Measurements from ENCODE around the gene HTRA2. TPM values are rescaled to one million over a fixed set of nuclear protein-coding genes. Genes with fewer than 3 reads are reported as not detected.

The HTRA2 gene
- total RNA-seq, 2 experiments from 2014 or later, result 39.0 to 39.7 TPM

- Mint-ChIP-seq H3K36me3 (ENCODE audit: low read depth) (no peaks in the 10 kb centered on the region), H3K27me3 (ENCODE audit: low read depth) (no peaks in the 10 kb centered on the region), H3K27ac (no peak overlapping the region), H3K9me3 (no peaks in the 10 kb centered on the region), H3K4me1 (ENCODE audit: low read depth) (peaks cover 28% of the 10 kb centered on the region), H3K4me3 (no peak overlapping the region)
- CTCF ChIA-PET, result interaction anchor here (1.0 to 12.8 kb wide), 4 partner anchors 11 to 93 kb away, joined by 4 to 144 read pairs (median 6); partner anchors contain the start of genes CCDC142 and TTC31
- intact Hi-C loops (cut with micrococcal nuclease), result no loop called here
- no peak for DNase-seq
These were observed 45.6 kb downstream of the HTRA2 start for GRCh38 chr2:74575320-74575719.

DNA sequence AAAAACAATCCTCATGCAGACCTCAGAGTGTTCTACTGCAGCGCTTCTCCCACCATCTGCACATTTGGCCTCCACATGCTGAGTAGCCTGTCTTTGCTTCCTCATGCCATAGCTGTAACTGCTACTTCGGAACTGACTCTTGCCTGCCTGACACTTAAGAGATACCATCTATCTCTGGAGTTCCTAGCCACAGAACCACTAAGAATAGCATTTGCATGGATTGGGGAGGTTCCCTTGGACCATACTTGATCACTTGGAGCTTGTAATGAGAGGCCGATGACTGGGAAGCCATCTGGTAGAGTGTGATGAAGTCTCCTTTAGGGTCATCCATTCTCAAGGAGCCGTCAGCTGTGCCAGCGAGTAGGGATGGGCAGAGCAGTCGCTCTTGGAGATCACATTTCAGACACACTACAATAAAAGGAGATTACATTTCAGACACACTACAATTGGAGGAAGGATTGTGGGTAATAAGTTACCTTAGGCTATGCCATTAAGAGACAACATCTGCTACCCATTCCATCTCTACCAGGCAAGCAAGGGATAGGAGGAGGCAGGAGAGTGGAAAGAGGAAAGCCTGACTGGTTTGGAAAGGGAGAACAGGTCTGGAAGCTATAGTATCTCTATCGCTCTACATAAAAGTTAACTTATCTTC, 46.6 kb downstream of the HTRA2 start:
- no peak overlapping the region for H3K4me3 Mint-ChIP-seq
- intact Hi-C loops (cut with micrococcal nuclease), result no loop called here
- H3K4me1 Mint-ChIP-seq (ENCODE audit: low read depth), result peaks cover 28% of the 10 kb centered on the region
- no peak overlapping the region for H3K27ac Mint-ChIP-seq
- DNase-seq, result no peak
- no peaks in the 10 kb centered on the region for H3K9me3 Mint-ChIP-seq
- H3K27me3 Mint-ChIP-seq (ENCODE audit: low read depth), result no peaks in the 10 kb centered on the region
- no peaks in the 10 kb centered on the region for H3K36me3 Mint-ChIP-seq (ENCODE audit: low read depth)
- CTCF ChIA-PET, result interaction anchor here (1.4 to 12.8 kb wide), 3 partner anchors 9 to 44 kb away, joined by 4 to 144 read pairs (median 5); no protein-coding TSS in a partner anchor

DNA sequence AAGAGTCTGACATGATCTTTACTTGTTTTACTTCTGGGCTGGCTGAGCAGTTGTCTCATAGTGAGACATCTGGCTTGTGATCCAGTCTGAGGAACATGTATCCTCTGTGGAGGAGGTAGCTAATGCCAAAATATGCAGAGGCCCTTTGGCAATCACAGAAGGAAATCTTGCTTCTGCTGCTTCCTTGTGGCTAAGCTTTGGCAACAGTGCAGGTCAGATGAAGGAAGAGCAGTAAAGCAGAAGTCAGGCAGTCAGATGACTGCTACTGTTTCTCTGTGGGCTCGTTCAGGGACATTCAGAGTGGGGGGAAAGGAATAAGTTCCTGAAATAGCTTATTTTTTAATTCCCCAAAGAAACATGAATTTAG, 47.1 kb downstream of the HTRA2 start:
- H3K4me1 Mint-ChIP-seq (ENCODE audit: low read depth), result peaks cover 28% of the 10 kb centered on the region
- H3K4me3 Mint-ChIP-seq, result no peak overlapping the region
- no peak overlapping the region for H3K27ac Mint-ChIP-seq
- no peaks in the 10 kb centered on the region for H3K27me3 Mint-ChIP-seq (ENCODE audit: low read depth)
- no peaks in the 10 kb centered on the region for H3K9me3 Mint-ChIP-seq
- no peak for DNase-seq
- no peaks in the 10 kb centered on the region for H3K36me3 Mint-ChIP-seq (ENCODE audit: low read depth)
- CTCF ChIA-PET, result interaction anchor here (0.8 to 12.8 kb wide), 4 partner anchors 9 to 138 kb away, joined by 3 to 144 read pairs (median 4); no protein-coding TSS in a partner anchor
- intact Hi-C loops (cut with micrococcal nuclease), result no loop called here

DNA sequence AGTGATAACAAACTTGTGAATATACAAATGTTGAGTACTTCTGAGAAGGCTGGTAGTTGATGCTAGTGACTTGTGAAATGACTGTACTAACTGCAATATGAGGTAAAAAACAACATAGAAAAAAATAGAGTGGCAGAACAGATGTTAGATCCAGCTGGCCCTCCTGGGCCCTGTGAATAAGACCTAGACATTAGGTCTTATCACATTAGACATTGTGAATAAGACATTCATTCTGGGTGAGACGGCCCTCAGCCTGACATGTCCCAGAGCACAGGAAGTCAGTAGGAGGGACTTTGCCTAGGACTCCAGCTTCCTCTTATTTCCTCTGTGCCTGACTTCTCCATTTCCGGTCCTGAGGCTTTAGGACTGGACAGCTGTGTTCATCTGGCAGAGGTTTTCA, 47.7 kb downstream of the HTRA2 start:
- CTCF ChIA-PET, result interaction anchor here (0.8 to 12.8 kb wide), 3 partner anchors 8 to 137 kb away, joined by 3 to 144 read pairs (median 5); no protein-coding TSS in a partner anchor
- peak; percentile 33 for DNase-seq
- Mint-ChIP-seq H3K36me3 (ENCODE audit: low read depth) (no peaks in the 10 kb centered on the region), H3K9me3 (no peaks in the 10 kb centered on the region), H3K27me3 (ENCODE audit: low read depth) (no peaks in the 10 kb centered on the region), H3K4me3 (no peak overlapping the region), H3K27ac (no peak overlapping the region), H3K4me1 (ENCODE audit: low read depth) (peaks cover 22% of the 10 kb centered on the region)
- intact Hi-C loops (cut with micrococcal nuclease), result no loop called here

GRCh38 chr2:74578408-74578807, 48.7 kb downstream of the HTRA2 start:
- intact Hi-C loops (cut with micrococcal nuclease), result no loop called here
- peaks cover 25% of the 10 kb centered on the region for H3K4me1 Mint-ChIP-seq (ENCODE audit: low read depth)
- H3K27ac Mint-ChIP-seq, result no peak overlapping the region
- no peaks in the 10 kb centered on the region for H3K36me3 Mint-ChIP-seq (ENCODE audit: low read depth)
- DNase-seq, result no peak
- CTCF ChIA-PET, result no interaction called here
- H3K27me3 Mint-ChIP-seq (ENCODE audit: low read depth), result peaks cover 2% of the 10 kb centered on the region
- H3K4me3 Mint-ChIP-seq, result no peak overlapping the region
- H3K9me3 Mint-ChIP-seq, result no peaks in the 10 kb centered on the region

DNA sequence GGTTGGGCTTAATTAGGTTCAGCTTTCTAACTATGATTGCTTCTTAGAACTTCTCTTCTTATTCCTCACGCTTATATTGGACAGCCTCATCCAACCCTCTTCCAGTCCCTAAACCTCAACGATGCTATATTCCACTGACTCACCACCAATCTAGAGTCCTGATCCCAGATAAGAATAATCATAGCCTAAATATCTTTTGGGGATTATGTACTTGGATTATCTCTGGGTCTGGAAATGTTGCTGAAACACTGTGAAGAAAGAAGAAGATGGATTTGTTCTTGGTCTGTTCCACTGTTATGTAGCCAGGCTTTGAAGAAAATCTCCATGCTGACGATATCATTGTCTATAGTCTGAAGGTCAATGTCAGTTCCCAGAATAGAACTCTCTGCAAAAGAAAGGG, 51.7 kb downstream of the HTRA2 start:
- Mint-ChIP-seq H3K9me3 (no peaks in the 10 kb centered on the region), H3K27ac (no peak overlapping the region), H3K36me3 (ENCODE audit: low read depth) (no peaks in the 10 kb centered on the region), H3K4me1 (ENCODE audit: low read depth) (peaks cover 37% of the 10 kb centered on the region), H3K27me3 (ENCODE audit: low read depth) (peaks cover 2% of the 10 kb centered on the region), H3K4me3 (no peak overlapping the region)
- intact Hi-C loops (cut with micrococcal nuclease), result no loop called here
- CTCF ChIA-PET, result interaction anchor here (8.6 kb wide), 1 partner anchor 10 kb away, joined by 144 read pairs; no protein-coding TSS in a partner anchor
- no peak for DNase-seq

DNA sequence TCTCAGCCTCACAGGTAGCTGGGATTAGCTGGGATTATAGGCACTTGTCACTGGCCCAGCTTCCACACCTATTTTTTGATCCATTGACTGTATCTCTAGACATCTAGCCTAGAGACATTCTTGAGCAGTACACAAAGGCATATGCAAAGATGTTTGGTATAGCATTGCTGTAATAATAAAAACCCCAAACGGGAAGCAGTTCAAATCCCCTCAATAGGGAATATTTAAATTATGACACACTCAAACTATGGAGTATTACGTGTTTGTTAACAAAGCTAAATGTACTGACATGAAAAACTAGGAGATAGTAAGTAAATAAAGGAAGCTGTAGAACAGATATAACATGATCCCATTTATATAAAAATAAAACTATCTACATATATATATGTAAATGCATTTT, 52.5 kb downstream of the HTRA2 start:
- peaks cover 2% of the 10 kb centered on the region for H3K27me3 Mint-ChIP-seq (ENCODE audit: low read depth)
- intact Hi-C loops (cut with micrococcal nuclease), result no loop called here
- H3K4me3 Mint-ChIP-seq, result no peak overlapping the region
- DNase-seq, result no peak
- CTCF ChIA-PET, result interaction anchor here (0.8 to 8.6 kb wide), 3 partner anchors 10 to 247 kb away, joined by 3 to 144 read pairs (median 144); partner anchors contain the start of genes CCDC142 and TTC31
- peaks cover 36% of the 10 kb centered on the region for H3K4me1 Mint-ChIP-seq (ENCODE audit: low read depth)
- H3K27ac Mint-ChIP-seq, result no peak overlapping the region
- no peaks in the 10 kb centered on the region for H3K36me3 Mint-ChIP-seq (ENCODE audit: low read depth)
- H3K9me3 Mint-ChIP-seq, result no peaks in the 10 kb centered on the region

Other genes with a start within 250 kb of the HTRA2 start
- 1 to 10 TPM; 1.1 to 2.3 TPM for gene SLC4A5, start 186.5 kb upstream of the HTRA2 start, total RNA-seq
- 10 to 100 TPM; 54.0 to 61.7 TPM for gene DCTN1, start 149.6 kb upstream of the HTRA2 start, total RNA-seq
- 1 to 10 TPM; 2.6 to 3.4 TPM for gene C2orf81, start 108.3 kb upstream of the HTRA2 start, total RNA-seq
- gene WDR54, start 108.2 kb upstream of the HTRA2 start, total RNA-seq, result 10 to 100 TPM; 67.2 to 70.8 TPM
- gene RTKN, start 88.0 kb upstream of the HTRA2 start, total RNA-seq, result 1 to 10 TPM in 1 of 2 experiments, under 1 TPM in 1; 0.95 to 1.6 TPM
- 10 to 100 TPM; 26.5 to 28.3 TPM for gene INO80B, start 74.8 kb upstream of the HTRA2 start, total RNA-seq
- 10 to 100 TPM; 39.4 to 40.0 TPM for gene WBP1, start 71.5 kb upstream of the HTRA2 start, total RNA-seq
- gene MOGS, start 64.6 kb upstream of the HTRA2 start, total RNA-seq, result 10 to 100 TPM; 38.8 to 39.1 TPM
- gene MRPL53, start 57.3 kb upstream of the HTRA2 start, total RNA-seq, result 100 to 1,000 TPM; 112 to 117 TPM
- 1 to 10 TPM; 3.7 to 5.8 TPM for gene CCDC142, start 46.9 kb upstream of the HTRA2 start, total RNA-seq
- 10 to 100 TPM; 29.5 to 30.6 TPM for gene TTC31, start 46.9 kb upstream of the HTRA2 start, total RNA-seq
- gene LBX2, start 30.3 kb upstream of the HTRA2 start, total RNA-seq, result under 1 TPM in 1 of 2 experiments, not detected in 1; 0.31 TPM
- 10 to 100 TPM; 21.1 to 24.4 TPM for gene PCGF1, start 22.2 kb upstream of the HTRA2 start, total RNA-seq
- under 1 TPM; 0.10 TPM for gene TLX2, start 15.5 kb upstream of the HTRA2 start, total RNA-seq
- gene DQX1, start 3.7 kb upstream of the HTRA2 start, total RNA-seq, result under 1 TPM; 0.10 to 0.45 TPM
- gene AUP1, start 227 bp upstream of the HTRA2 start, total RNA-seq, result 10 to 100 TPM; 77.4 to 78.5 TPM
- under 1 TPM; 0.35 to 0.41 TPM for gene LOXL3, start 24.0 kb downstream of the HTRA2 start, total RNA-seq
- gene DOK1, start 24.8 kb downstream of the HTRA2 start, total RNA-seq, result 10 to 100 TPM; 12.3 to 13.2 TPM
- gene M1AP, start 118.4 kb downstream of the HTRA2 start, total RNA-seq, result under 1 TPM in 1 of 2 experiments, not detected in 1; 0.10 TPM
- 1 to 10 TPM; 4.3 to 5.3 TPM for gene SEMA4F, start 124.3 kb downstream of the HTRA2 start, total RNA-seq